ENCODE data around the gene SLIT3.

SLIT3 gene

GRCh38 chr5:168793841-168794837 is 506.8 kb downstream of the SLIT3 start:
- no peak overlapping the region for H3K4me3 ChIP-seq (ENCODE audit: low read depth, low read length)
- no peak for TF ChIP-seq CTCF (conservative IDR thresholded peaks at IDR 0.05; ENCODE audit: low read depth, low read length)
- DNase-seq (ENCODE audit: low read depth), result peak; percentile 52

DNA sequence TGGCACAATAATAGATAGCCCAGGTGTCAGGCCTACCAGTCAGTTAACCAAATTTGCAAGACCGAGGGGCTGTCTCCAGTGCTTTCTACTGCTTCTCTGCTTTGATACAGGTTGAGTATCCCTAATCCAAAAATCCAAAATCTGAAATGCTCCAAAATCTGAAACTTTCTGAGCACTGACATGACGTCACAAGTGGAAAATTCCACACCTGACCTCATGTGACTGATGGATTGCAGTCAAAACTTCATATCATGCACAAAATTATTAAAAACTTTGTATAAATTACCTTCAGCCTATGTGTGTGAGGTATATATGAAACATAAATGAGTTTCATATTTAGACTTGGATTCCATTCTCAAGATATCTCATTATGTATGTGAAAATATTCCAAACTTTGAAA is 508.3 kb downstream of the SLIT3 start:
- DNase-seq (ENCODE audit: low read depth), result no peak
- no peak overlapping the region for H3K4me3 ChIP-seq (ENCODE audit: low read depth, low read length)
- no peak for TF ChIP-seq CTCF (conservative IDR thresholded peaks at IDR 0.05; ENCODE audit: low read depth, low read length)

- TF ChIP-seq CTCF (conservative IDR thresholded peaks at IDR 0.05; ENCODE audit: low read depth, low read length), result no peak
- no peak for DNase-seq (ENCODE audit: low read depth)
- no peak overlapping the region for H3K4me3 ChIP-seq (ENCODE audit: low read depth, low read length)
These were observed 510.2 kb downstream of the SLIT3 start for GRCh38 chr5:168790671-168791250.

DNA sequence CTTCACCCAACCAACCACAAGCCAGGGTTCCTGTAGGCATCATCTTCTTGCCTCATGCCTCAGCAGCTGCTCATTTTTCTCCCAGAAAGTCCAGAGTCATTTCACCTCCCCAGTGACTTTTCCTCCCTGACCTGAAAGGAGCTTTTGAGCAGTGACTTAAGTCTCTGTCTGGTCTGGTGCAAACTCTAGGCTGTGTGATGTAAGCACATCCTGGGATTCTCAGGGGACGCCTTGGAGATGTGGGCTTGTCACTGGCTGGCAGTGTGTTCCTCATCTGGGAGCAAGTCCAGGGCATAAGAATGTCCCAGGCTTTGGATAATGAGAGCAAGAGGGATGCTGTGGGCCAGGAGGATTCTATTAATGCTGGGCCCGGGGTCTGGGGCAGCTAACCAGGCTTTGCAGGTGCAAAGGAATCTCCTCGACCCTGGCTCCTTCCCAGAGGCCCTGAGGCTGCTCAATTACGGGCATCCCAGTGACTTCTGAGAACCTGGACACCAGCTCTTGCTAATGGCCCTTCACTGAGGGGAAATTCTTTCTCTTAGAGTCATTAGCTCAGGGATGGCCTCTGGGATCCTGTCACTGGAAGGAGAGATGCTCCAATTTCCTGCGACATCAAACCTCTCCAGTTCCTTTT is 510.8 kb downstream of the SLIT3 start:
- DNase-seq (ENCODE audit: low read depth), result no peak
- no peak overlapping the region for H3K4me3 ChIP-seq (ENCODE audit: low read depth, low read length)

DNA sequence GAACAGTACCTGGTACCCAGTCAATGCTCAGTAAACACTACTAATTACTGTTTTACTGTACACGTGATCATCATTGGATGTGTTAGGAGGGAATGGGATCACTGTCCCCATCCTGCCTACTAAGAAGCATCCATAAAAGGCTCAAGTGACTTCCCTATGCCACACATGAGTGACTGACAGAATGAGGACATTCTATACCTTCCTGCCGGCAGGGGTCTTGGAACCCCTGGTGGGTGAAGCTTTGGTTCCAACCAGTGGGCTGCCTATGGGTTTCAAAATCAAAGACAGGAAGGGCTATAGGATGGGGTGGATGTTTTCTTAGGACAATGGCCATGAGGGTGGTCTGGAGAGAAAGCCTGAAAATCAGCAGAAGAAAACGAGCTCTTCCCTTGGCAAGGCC is 512.2 kb downstream of the SLIT3 start:
- no peak for TF ChIP-seq CTCF (conservative IDR thresholded peaks at IDR 0.05; ENCODE audit: low read depth, low read length)
- DNase-seq (ENCODE audit: low read depth), result no peak
- H3K4me3 ChIP-seq (ENCODE audit: low read depth, low read length), result no peak overlapping the region

More for the DNA sequence above, 510.8 kb downstream of the SLIT3 start:
- no peak for TF ChIP-seq CTCF (conservative IDR thresholded peaks at IDR 0.05; ENCODE audit: low read depth, low read length)

GRCh38 chr5:168788107-168788506 is 512.8 kb downstream of the SLIT3 start:
- no peak for DNase-seq (ENCODE audit: low read depth)
- TF ChIP-seq CTCF (conservative IDR thresholded peaks at IDR 0.05; ENCODE audit: low read depth, low read length), result no peak
- no peak overlapping the region for H3K4me3 ChIP-seq (ENCODE audit: low read depth, low read length)
